HG02610 (cell line): ENCODE measurements around the gene ZDHHC14.
"Not testable (repeated sequence)": the region's sequence is repeated elsewhere in the genome, so short reads cannot be mapped to it uniquely, and the experiment has no call there.

ENCODE experiments used
- ATAC-seq: cut with Tn5 transposase; IDR thresholded peaks from one replicate; pipeline ENCODE4 v1.9.1; 2021; ENCODE audit warnings: mild to moderate bottlenecking, moderate library complexity; ENCODE audit not compliant: unreplicated experiment

The ZDHHC14 gene

DNA sequence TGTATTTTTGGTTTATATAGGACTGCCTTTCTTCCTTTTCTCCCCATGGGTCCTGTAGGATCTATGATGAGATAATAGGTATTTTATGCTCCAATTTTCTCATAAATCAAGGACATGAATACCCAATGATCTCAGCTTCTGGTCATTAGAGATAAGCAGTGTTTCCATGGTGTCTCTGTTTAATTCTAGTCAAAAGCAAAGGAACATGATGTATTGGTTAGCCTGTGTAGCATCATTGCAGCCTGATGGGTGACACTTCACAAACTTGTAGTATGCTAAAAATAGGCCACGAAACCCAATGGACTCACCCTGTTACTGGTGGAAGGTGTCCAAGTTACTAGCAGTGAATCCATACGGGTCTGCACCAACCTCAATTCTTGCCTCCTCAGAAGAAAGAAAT lies 325.9 kb downstream of the ZDHHC14 start:
- ATAC-seq = no peak

DNA sequence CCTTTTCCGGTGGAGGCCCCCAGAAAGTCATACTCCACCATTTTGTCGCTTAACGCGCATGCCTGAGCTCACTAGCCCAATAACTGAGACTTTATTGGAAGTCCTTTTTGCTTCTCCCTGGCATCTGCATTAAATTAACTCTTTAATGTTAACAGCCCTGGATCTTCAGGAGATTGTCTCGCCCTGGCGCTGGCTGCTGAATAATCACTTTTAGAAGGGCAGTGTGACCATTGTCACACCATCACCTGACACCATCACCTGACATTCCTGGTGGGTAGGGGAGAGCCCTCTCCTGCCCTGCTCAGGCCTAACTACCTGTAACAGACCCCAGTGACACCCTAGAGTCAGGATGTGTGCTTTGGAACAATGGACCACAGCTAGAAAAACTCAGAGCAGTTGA lies 326.6 kb downstream of the ZDHHC14 start:
- ATAC-seq = no peak

DNA sequence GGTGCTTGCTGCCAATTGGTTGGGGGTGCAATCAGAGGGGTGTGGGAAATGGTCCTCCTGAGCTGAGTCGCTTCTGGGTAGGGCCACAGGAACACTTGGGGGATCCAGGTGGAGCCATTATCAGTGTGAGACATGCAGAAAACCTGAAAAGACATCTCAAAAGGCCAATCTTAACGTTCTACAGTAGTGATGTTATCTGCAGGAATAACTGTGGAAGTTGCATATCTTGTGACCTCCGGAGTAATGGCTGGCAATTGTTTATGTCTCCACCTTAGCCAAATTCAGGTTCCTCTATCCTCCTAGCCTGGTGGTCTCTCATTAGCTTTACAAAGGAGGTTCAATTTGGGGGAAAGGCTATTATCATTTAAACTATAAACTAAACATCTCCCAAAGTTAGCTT lies 327.2 kb downstream of the ZDHHC14 start:
- ATAC-seq = no peak

DNA sequence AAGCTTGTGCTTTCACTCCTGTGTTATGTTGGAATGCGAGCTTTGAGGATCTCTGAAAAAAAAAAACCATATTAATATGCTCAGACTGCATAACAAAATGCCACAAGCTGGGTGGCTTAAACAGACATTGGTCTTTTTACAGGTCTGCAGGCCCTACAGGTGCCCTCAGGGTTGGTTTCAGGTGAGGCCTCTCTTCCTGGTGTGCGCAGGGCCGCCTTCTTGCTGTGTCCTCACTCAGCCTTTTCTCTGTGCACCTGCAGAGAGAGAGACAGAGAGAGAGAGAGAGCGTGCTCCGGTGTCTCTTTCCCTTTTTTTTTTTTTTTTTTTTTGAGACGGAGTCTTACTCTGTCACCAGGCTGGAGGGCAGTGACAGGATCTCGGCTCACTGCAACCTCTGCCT lies 327.9 kb downstream of the ZDHHC14 start:
- ATAC-seq = no peak

DNA sequence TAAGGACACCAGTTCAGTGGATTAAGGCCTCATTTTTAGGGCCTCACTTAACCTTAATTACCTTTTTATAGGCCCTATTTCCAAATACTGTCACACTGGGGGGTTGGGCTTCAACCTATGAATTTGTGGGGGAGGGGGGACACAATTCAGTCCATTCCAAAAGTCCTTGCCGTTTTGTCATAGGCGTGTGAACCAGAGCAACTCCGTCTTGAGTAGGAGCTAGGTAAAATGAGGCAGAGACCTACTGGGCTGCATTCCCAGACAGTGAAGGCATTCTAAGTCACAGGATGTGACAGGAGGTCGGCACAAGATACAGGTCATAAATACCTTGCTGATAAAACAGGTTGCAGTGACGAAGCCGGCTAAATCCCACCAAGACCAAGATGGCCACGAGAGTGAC lies 328.6 kb downstream of the ZDHHC14 start:
- no peak for ATAC-seq

DNA sequence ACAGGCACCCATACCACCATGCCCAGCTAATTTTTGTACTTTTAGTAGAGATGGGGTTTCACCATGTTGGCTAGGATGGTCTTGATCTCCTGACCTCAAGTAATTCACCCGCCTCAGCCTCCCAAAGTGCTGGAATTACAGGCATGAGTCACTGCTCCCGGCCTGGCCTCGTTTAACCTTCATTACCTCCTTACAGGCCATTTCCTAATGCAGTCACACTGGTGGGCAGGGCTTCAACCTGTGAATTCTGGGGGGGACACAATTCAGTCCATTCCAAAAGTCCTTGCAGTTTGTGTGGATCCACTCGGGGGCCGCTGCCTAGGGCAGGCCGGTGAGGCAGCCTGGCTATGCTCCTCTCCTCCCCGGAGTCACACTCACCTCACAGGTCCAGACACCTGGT lies 329.6 kb downstream of the ZDHHC14 start:
- no peak for ATAC-seq

DNA sequence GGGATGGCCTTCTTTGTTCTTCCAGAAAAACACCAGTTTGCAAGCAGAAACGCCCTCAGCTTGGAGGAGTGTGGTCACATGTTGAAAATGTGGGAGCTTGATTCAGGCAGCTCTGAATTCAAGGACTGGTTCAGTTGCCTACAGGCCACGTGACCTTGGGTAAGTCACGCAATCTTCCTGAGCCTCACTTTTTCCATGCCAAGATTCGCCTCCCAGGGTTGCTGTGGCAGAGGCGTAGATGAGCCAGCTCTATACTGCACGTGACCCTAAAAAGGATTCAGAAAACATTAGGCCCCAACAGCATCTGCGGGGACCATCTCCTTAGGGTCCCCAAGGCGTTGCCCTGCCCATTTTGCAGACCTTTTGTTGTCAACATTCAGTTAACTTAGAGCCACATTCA lies 330.1 kb downstream of the ZDHHC14 start:
- ATAC-seq = no peak

DNA sequence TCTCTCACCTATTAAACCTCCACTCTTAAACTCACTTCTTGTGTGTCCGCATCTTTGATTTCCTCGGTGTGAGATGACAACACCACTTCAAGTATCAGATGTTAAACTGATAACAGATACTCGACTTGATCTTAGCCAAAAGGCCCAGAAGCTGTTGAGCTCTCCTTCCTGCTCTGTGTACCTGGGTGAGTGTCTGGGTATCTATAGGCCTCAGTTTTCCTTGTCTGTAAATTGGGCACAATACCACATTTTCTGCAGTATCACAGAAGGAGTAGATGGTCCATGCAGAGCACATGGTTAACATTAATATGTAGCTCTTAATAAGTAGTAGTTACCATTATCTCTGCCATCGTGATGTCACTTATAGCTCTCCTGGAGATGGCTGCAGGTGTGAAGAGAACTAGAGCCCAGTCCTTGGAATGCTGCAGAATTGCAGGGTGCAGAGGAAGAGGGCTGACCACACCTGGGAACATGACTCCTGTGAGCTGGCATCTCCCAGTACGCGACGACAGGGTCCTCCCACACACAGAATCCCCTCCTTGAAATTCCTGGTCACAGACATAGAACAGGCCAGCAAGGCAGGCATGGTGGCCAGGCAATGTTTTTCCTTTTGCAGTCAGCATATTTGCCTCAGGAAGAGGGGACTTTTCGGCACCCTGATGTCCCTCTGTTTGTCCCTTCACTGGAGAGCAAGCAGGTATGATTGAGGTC lies 331.8 kb downstream of the ZDHHC14 start:
- no peak for ATAC-seq

DNA sequence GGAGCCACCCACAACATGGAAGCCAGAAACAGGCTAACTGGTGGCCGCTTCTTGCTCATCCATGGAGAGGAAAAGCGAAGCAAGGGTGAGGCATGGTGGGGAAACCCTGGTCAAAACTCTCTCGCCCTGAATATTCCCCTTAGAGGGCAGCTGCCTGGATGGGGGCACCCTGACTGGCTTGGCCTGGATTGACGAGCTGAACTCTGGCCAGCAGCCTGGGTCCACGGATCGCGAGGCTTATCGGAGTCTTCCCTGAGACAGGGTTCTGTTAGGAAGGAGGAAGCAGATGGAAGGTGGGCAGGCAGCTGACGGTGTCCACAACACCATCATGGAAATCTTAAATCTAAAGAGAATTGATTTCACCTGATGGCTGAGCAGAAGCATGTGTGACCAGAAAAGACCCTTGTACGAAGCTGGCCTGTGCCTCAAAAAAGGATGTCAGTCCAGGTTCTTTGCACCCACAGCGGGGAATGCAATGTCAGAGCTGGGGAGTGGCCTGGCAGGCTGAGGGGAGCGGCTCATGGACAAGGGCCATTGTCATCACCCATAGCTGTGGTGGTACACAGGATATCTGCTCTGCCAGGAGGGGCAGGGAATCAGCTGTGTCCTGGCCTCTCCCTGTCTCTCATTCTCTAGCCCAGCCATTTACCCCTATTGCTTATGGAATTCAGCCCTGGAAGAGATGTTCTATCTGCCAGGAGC lies 332.6 kb downstream of the ZDHHC14 start:
- no peak for ATAC-seq

DNA sequence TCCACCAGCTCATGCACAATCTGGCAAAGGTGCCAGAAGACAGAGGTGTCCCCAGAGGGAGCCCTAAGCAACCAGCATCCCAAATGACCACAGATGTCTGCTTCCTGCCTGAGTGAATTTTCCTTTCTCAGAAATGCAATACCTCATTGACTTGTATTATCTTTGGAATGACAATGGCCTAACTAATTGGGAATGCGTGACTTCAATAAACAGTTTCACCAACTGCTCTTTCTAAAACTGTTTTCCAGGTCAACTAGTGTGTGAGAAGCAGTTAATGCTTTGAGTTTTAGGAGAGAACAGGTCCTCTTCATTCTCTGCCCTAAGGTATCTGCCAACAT lies 333.1 kb downstream of the ZDHHC14 start:
- no peak for ATAC-seq

DNA sequence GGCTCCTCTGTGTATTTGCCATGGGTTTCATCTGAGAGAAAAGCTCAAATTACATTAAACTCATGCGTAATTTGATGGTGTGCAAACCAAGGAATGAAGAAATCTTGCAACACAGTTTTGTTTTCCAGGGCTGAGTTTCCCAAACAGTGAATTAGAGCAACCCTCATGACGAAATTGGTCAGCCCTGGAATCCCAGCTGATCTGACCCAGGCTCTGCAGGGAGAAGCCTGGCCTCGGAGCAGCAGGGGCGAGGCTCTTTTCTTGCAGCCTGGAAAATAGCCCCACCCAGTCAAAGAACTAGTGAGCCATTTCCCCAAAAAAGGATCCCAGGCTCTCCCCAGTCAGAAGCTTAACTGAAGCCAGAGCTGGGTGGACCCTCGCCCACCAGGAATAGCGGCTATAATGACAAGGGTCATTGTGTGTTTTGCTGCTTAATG lies 334.8 kb downstream of the ZDHHC14 start:
- no peak for ATAC-seq

DNA sequence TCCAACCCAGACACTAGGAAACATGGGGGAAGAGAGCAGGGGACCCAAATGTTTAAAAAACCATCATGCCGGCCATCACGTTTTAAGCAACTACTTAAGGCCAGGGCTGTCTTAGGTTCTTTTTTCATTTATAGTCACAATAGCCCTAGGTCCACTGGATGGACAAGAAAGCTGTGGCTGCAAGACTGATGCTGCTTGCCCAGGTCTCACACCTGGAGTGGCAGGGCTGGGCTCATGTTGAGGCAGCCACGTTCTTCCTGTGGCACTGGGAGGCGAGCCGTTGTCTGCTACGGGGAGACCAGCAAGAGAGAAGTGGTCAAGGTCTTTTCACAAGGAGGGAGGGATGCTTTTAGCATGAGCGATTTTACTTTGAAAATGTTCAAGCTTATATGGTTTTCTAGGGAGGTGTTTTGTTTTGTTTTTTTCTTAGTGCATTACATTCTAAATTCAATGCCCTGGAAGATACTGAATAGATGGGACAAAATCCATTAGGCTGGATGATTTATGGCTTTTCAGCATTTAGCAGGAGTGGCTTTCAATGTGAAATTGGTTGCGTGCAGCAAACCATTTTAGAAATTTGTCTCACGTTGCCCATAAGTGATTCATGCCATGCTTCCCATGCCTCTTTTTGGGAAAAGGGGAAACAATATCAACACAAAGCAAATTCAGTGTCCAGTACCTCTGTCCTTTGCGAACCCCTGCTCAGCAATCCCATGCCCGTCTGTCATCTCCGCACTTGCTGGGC lies 335.4 kb downstream of the ZDHHC14 start:
- ATAC-seq = no peak

DNA sequence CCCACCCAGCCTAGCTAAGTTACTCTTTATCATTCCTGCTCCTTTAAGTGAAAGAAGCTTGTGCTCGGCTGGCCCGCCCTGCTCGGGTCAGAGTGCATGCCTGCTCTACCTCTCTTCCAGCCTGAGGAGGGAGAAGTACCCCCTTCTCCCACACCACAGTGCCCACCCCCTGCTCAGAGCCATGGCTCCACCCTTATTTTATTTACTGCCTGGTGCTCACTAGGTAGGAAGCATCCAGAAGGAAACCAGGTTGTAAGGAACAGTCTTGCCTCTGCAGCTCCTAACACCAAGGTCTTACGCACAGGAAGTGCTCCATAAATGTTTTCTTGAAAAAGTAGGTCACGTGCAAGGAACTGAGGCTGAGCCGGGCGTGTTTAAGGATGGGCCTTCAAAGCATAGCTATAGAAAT lies 336.4 kb downstream of the ZDHHC14 start:
- no peak for ATAC-seq

DNA sequence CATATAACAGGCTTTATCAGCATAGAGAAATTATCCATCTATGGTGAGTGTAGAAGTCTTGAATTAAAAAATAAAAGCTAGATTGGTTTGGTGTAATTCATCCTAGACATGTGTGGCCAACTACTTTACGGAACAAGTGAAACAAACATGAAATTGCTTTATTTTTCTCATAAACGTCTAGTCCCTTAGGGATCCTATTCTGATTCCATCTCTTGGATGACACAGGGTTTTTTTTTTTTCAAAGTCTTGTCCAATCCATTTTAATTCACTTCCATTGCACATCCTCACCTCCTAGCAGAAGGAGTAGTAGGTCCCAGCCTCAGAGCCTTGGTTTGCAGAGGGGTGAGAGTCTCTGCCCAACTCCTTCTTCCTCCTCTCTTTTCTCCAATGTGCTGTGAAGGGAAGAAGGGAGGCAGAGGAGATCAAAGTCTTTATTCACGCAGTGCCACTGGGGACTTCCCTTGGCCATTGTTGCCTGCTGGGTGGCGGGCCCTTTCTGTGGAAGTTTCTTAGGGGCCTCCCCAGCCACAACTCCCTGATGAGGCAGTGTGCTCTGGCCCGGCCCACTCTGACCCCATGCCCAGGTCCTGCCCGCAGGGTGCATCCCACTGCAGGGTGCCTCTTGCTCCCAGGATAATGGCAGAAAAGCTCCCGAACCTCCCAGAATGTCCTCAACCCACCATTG lies 337.7 kb downstream of the ZDHHC14 start:
- no peak for ATAC-seq

DNA sequence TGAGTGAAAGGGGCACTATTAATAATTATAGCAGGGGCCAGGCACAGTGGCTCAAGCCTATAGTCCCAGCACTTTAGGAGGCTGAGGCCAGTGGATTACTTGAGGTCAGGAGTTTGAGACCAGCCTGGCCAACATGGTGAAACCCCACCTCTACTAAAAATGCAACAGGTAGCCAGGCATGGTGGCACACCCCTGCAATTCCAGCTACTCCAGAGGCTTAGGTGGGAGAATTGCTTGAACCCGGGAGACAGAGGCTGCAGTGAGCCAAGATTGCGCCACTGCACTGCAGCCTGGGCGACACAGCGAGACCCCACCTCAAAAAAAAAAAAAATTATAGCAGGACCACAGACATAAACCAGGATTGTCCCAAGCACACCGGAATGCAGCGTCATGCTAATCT lies 340.0 kb downstream of the ZDHHC14 start:
- not testable (repeated sequence) for ATAC-seq

DNA sequence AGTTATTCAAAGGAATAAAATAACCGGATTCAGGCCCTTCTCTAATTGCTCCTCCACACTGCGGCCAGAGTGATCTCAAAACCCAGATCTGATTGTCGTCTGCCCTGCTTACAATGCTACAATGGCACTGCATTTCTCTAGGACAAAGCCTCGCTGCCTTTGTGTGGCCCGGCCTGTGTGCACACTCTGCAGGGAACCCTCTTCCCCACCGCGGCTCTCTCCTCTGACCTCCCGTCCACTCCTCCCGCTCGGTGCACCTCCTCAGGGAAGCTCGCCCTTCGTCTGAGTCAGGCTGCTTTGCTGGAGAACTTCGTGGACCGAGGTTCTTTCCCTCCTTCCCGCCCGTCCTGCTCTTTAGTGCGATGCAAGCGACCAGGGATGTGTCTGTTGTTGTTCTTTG lies 340.4 kb downstream of the ZDHHC14 start:
- no peak for ATAC-seq

DNA sequence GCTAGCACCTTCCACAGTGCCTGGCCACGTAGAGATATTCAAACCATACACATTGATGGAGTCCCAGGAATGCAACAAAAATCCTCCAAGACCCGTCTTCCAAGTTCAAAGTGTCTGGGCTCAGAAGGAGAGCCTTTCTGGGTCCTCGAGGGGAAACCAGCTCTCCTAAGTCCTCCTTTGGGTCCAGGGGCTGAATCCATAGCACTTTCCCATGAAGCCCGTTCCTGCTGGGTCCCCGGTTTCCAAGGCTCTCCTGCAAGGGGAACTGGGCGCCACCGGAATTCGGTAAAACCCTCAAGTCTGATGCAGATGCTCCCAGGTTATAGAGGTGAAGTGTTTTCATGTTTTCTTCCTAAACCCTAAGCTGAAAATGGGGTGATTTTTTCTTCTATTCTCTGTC lies 340.8 kb downstream of the ZDHHC14 start:
- no peak for ATAC-seq

DNA sequence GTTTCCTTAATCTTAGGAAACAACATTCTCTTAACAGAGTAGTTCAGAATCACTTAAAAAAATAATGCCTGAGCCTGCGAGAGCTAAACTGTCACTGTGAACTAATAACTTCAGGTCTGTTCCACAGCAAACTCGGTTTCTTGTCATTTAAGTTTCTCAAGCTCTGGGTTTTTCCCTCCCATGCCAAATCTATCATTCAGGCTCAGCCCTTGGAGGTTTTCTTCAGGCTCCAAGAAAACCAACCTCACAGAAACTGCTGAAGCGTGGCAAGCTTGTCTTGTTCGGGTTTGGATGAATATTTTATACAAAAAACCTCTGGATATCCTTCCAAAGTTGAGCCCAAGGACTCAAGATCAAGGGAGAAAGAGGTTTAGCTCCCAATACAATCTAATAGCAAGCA lies 342.4 kb downstream of the ZDHHC14 start:
- ATAC-seq = no peak

DNA sequence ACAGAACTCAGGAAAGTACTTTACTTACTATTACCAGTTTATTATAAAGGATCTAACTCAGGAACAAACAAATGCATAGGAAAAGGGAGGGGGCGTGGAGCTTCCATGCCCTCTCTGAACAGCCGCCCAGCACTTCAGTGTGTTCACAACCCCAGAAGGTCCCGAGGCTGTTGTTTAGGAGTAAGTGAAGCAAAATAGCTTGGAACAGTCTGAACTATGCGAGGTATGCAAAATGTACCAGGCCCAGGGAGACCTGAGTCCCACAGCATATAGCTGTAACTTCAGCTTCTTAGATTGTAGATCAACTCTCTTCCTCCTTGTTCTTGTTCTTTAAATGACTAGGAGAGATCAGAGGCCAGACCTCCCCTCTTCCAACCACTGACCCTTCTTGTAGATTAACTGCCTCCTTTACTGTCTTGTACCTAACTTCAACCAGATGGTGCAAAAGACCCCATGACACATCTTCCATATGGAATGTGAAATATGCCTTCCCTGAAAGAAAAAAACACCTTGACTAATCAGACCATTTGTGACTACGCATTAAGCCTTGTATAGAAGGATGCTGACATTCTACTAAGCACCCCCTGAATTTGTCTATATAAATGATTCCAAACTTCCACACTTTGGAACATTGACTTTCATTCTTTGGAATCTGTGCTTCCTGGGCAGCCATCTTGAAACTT lies 343.3 kb downstream of the ZDHHC14 start:
- ATAC-seq = no peak

DNA sequence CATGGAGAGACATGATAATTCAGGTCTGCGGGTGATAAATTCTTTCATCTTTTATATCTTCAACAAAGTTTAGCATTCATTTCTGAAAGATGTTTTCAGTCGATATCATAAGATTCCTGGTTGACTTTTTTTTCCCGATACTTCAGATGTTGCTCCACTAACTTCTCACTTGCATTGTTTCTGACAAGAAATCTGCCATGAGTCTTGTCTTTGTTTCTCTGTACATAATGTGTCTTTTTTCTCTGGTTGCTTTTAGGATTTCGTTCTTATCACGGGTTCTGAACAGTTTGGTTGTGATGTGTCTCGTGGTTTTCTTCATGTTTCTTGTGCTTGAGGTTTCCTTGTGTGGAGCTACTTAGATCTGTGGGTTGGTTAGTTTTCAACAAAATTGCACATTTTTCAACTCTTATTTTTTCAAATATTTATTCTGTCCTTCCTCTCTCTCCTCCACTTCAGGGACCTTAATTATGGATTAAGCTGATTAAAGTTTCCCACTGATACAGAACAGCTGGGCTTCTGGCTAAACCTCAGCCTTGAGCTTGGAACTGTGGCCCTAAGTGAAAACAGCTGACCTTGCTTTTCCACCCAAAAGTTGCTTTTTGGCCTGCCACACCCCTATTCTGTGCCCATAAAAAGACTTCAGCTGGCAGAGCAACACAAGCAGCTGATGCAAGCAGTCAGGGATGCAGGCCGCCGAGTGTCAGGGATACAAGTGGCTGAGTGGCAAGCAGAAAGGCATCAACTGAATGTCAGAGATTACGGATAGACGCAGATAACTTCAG lies 344.2 kb downstream of the ZDHHC14 start:
- no peak for ATAC-seq
